HL-60/S4 treated with phorbol 12-myristate 13-acetate at 8.2 ng/mL for 4 days and 3 days (cell line): Measurements from ENCODE around the gene BEGAIN.

ENCODE experiments used
- in situ Hi-C: fragments of 300-500 bp; cut with MboI; formaldehyde crosslinking; loops from 2 replicates; pipeline ENCODE4 v1.15.0; 2022; ENCODE audit warnings: low sequenced_read_pairs

BEGAIN gene

GRCh38 chr14:100616854-100617409 lies 29.7 kb upstream of the BEGAIN start:
- in situ Hi-C loops: no loop called here

GRCh38 chr14:100615736-100616695 lies 28.8 kb upstream of the BEGAIN start:
- in situ Hi-C loops: no loop called here

- in situ Hi-C loops: no loop called here
Measured at GRCh38 chr14:100614803-100615202, 27.6 kb upstream of the BEGAIN start.

- in situ Hi-C loops: no loop called here
Measured at GRCh38 chr14:100612986-100613385, 25.8 kb upstream of the BEGAIN start.

GRCh38 chr14:100611811-100612480 lies 24.7 kb upstream of the BEGAIN start:
- in situ Hi-C loops: no loop called here

- in situ Hi-C loops: no loop called here
Measured at GRCh38 chr14:100610511-100611217, 23.4 kb upstream of the BEGAIN start.

- in situ Hi-C loops: no loop called here
Measured at GRCh38 chr14:100609941-100610391, 22.7 kb upstream of the BEGAIN start.

- in situ Hi-C loops: no loop called here
Measured at GRCh38 chr14:100609331-100609870, 22.2 kb upstream of the BEGAIN start.

GRCh38 chr14:100608586-100609330 lies 21.5 kb upstream of the BEGAIN start:
- in situ Hi-C loops: no loop called here

- in situ Hi-C loops: no loop called here
Measured at GRCh38 chr14:100608064-100608463, 20.8 kb upstream of the BEGAIN start.

- in situ Hi-C loops: no loop called here
Measured at GRCh38 chr14:100607611-100607956, 20.4 kb upstream of the BEGAIN start.

GRCh38 chr14:100606687-100607610 lies 19.7 kb upstream of the BEGAIN start:
- in situ Hi-C loops: no loop called here

GRCh38 chr14:100605706-100606686 lies 18.8 kb upstream of the BEGAIN start:
- in situ Hi-C loops: no loop called here

- in situ Hi-C loops: no loop called here
Measured at GRCh38 chr14:100605230-100605629, 18.0 kb upstream of the BEGAIN start.

- in situ Hi-C loops: no loop called here
Measured at GRCh38 chr14:100604709-100605108, 17.5 kb upstream of the BEGAIN start.

- in situ Hi-C loops: no loop called here
Measured at GRCh38 chr14:100604121-100604501, 16.9 kb upstream of the BEGAIN start.

GRCh38 chr14:100603341-100604120 lies 16.3 kb upstream of the BEGAIN start:
- in situ Hi-C loops: no loop called here
